ENCODE results near the gene LPIN1. TPM values are rescaled to one million over a fixed set of nuclear protein-coding genes. Genes with fewer than 3 reads are reported as not detected.

Gene LPIN1
- total and polyA plus RNA-seq, 2 of the 13 experiments (the other 11 are each of a cell fraction or from before 2014, with no cell fraction given) = 9.7 to 19.4 TPM

GRCh38 chr2:11746376-11746806 is at the start of gene LPIN1 (continued):
- TF ChIP-seq ZBTB33 (CRISPR knock-in tag; IDR thresholded peaks at IDR 0.05) = no peak
- no peak; the same call in 1 of the 2 replicates for TF ChIP-seq ZNF225 (CRISPR knock-in tag; IDR thresholded peaks at IDR 0.05)
- TF ChIP-seq RAD51 (IDR thresholded peaks at IDR 0.05; ENCODE audit: borderline replicate concordance) = no peak
- TF ChIP-seq ZNF329 (CRISPR knock-in tag; IDR thresholded peaks at IDR 0.05; ENCODE audit: low read depth) = peak; percentile 46; the same call in 1 of the 2 replicates
- peak; percentile 30 to 76; a peak in 3 of 4 replicates for TF ChIP-seq POLR2A (IDR thresholded peaks at IDR 0.05; ENCODE audit: insufficient read depth in 1 of 2, low read depth in 2 of 2, low read length in 2 of 2)
- no peak for TF ChIP-seq KAT7 (CRISPR knock-in tag; IDR thresholded peaks at IDR 0.05; ENCODE audit: borderline replicate concordance)
- TF ChIP-seq GMEB2 (CRISPR knock-in tag; IDR thresholded peaks at IDR 0.05; ENCODE audit: low read depth) = no peak
- TF ChIP-seq HNF4G (IDR thresholded peaks at IDR 0.05; ENCODE audit: borderline replicate concordance, low read depth, low read length) = peak; percentile 22; the same call in 1 of the 2 replicates
- no peak for TF ChIP-seq HNF4G (CRISPR knock-in tag; IDR thresholded peaks at IDR 0.05; ENCODE audit: borderline replicate concordance, low read depth)
- TF ChIP-seq ZNF766 (CRISPR knock-in tag; IDR thresholded peaks at IDR 0.05; ENCODE audit: borderline replicate concordance) = peak; percentile 12; the same call in 1 of the 2 replicates
- TF ChIP-seq AGO2 (optimal IDR thresholded peaks at IDR 0.05; ENCODE audit: low read depth, low read length) = no peak
- no peak for TF ChIP-seq ZNF333 (CRISPR knock-in tag; IDR thresholded peaks at IDR 0.05; ENCODE audit: borderline replicate concordance)
- 0 out of 2 replicates have a peak, but pooled peaks have one; percentile 6 for TF ChIP-seq ZBTB7A (CRISPR knock-in tag; IDR thresholded peaks at IDR 0.05)
- TF ChIP-seq CTCF (CRISPR knock-in tag; IDR thresholded peaks at IDR 0.05) = peak; percentile 32; the same call in 1 of the 2 replicates
- no peak for TF ChIP-seq TFE3 (CRISPR knock-in tag; IDR thresholded peaks at IDR 0.05)
- no peak for TF ChIP-seq MAF1 (CRISPR knock-in tag; IDR thresholded peaks at IDR 0.05; ENCODE audit: borderline replicate concordance)
- TF ChIP-seq ARHGAP35 (CRISPR knock-in tag; IDR thresholded peaks at IDR 0.05; ENCODE audit: borderline replicate concordance) = no peak
- 0 out of 2 replicates have a peak, but pooled peaks have one; percentile 45 for TF ChIP-seq ZNF574 (CRISPR knock-in tag; IDR thresholded peaks at IDR 0.05)
- peak; percentile 13; the same call in 1 of the 2 replicates for TF ChIP-seq HOXA3 (CRISPR knock-in tag; IDR thresholded peaks at IDR 0.05)
